ENCODE measurements around the gene SLC6A2. TPM values are rescaled to one million over a fixed set of nuclear protein-coding genes. Genes with fewer than 3 reads are reported as not detected.

Gene SLC6A2
- total RNA-seq, 1 donor from 2014 or later = not detected

DNA sequence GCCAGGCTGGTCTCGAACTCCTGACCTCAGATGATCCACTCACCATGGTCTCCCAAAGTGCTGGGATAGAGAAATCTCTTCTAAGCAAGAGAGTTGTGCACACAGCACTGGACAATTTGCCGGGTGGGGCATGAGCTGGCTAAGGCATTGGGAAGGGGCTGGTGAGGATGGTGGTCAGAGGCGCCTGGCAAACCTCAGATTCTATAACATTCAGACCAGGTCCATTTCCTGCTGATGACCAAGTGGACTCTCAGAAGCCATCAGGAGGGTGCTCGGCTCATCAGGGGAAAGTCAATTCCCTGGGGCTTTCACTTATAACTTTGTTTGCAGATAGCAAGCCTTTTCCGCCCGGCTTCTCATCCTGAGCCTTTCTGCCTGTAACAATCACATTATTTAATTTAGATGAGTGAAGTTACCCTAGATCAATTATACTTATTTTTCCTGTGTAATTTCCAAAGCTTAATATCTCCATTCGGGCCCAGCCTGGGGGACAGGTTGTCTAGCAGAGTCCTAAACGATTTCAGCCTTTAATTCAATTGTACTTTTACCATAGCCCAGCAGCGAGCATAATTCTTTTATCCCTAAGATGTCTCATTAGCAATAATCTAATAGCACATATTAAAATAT lies 15.0 kb upstream of the SLC6A2 start:
- Mint-ChIP-seq H3K4me3 (ENCODE audit: unreplicated experiment) (no peak overlapping the region), H3K27me3 (ENCODE audit: unreplicated experiment) (no peaks in the 10 kb centered on the region), H3K9me3 (ENCODE audit: unreplicated experiment) (no peaks in the 10 kb centered on the region), H3K27ac (ENCODE audit: unreplicated experiment) (no peak overlapping the region), H3K4me1 (ENCODE audit: low read depth, unreplicated experiment) (no peaks in the 10 kb centered on the region), H3K36me3 (ENCODE audit: unreplicated experiment) (no peaks in the 10 kb centered on the region)
- no peak for DNase-seq
- TF ChIP-seq, protein P1, sequence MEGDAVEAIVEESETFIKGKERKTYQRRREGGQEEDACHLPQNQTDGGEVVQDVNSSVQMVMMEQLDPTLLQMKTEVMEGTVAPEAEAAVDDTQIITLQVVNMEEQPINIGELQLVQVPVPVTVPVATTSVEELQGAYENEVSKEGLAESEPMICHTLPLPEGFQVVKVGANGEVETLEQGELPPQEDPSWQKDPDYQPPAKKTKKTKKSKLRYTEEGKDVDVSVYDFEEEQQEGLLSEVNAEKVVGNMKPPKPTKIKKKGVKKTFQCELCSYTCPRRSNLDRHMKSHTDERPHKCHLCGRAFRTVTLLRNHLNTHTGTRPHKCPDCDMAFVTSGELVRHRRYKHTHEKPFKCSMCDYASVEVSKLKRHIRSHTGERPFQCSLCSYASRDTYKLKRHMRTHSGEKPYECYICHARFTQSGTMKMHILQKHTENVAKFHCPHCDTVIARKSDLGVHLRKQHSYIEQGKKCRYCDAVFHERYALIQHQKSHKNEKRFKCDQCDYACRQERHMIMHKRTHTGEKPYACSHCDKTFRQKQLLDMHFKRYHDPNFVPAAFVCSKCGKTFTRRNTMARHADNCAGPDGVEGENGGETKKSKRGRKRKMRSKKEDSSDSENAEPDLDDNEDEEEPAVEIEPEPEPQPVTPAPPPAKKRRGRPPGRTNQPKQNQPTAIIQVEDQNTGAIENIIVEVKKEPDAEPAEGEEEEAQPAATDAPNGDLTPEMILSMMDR (IDR thresholded peaks at IDR 0.05; ENCODE audit: partially characterized antibody, unreplicated experiment) = no peak

DNA sequence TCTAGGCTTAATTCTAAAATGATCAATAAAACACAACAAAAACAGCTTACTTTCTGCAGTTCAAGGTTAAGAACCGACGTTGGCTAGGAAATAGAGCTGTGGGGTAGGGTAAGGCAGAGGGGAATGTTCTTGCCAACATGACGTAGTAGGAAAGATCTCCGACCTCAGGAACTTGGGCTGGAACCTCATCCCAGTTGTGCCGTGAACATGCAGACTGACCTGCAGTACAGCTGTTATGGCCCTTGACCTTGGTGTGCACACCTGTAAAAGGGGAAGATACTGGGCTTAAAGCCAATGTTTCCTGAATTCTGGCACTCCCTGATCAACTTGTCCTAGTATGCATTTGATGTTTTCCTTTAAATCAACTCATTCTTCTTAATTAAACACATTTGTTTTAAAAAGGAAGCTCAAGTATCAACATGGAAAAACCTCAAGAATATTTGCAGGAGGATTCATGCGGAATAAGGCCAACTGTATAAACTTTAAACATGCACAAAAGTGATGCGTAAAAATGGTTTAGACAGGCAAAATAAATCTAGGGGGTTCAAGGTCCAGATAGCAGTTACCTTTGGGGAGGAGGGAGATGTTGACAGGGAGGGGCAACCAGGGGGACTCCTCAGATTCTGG lies 14.2 kb upstream of the SLC6A2 start:
- no peak for DNase-seq
- Mint-ChIP-seq H3K27me3 (ENCODE audit: unreplicated experiment) (no peaks in the 10 kb centered on the region), H3K9me3 (ENCODE audit: unreplicated experiment) (no peaks in the 10 kb centered on the region), H3K4me1 (ENCODE audit: low read depth, unreplicated experiment) (no peaks in the 10 kb centered on the region), H3K27ac (ENCODE audit: unreplicated experiment) (no peak overlapping the region), H3K36me3 (ENCODE audit: unreplicated experiment) (no peaks in the 10 kb centered on the region), H3K4me3 (ENCODE audit: unreplicated experiment) (no peak overlapping the region)
- TF ChIP-seq, protein P1 (IDR thresholded peaks at IDR 0.05; ENCODE audit: partially characterized antibody, unreplicated experiment) = no peak

DNA sequence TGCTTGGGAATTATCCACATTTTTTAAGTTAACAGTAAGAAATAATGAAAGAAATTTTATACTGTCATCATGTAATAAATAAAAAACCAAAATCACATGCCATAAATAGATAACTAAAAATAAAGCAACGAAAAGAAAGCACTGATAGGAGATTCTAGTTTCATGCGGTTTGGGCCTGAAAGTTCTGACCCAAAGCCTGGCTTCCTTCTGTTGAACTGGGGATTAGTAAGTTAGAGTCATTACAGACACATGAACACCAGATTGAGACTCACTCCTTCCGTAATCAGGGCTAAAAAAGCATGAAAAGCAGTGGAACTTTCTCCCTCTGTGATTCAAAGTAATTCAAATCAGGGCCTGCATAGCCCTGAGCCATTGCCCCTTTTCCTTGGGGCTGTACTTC lies 13.2 kb upstream of the SLC6A2 start:
- Mint-ChIP-seq H3K27ac (ENCODE audit: unreplicated experiment) (no peak overlapping the region), H3K4me3 (ENCODE audit: unreplicated experiment) (no peak overlapping the region), H3K4me1 (ENCODE audit: low read depth, unreplicated experiment) (no peaks in the 10 kb centered on the region), H3K9me3 (ENCODE audit: unreplicated experiment) (peaks cover 1% of the 10 kb centered on the region), H3K27me3 (ENCODE audit: unreplicated experiment) (no peaks in the 10 kb centered on the region), H3K36me3 (ENCODE audit: unreplicated experiment) (no peaks in the 10 kb centered on the region)
- DNase-seq = no peak
- TF ChIP-seq, protein P1 (IDR thresholded peaks at IDR 0.05; ENCODE audit: partially characterized antibody, unreplicated experiment) = no peak

DNA sequence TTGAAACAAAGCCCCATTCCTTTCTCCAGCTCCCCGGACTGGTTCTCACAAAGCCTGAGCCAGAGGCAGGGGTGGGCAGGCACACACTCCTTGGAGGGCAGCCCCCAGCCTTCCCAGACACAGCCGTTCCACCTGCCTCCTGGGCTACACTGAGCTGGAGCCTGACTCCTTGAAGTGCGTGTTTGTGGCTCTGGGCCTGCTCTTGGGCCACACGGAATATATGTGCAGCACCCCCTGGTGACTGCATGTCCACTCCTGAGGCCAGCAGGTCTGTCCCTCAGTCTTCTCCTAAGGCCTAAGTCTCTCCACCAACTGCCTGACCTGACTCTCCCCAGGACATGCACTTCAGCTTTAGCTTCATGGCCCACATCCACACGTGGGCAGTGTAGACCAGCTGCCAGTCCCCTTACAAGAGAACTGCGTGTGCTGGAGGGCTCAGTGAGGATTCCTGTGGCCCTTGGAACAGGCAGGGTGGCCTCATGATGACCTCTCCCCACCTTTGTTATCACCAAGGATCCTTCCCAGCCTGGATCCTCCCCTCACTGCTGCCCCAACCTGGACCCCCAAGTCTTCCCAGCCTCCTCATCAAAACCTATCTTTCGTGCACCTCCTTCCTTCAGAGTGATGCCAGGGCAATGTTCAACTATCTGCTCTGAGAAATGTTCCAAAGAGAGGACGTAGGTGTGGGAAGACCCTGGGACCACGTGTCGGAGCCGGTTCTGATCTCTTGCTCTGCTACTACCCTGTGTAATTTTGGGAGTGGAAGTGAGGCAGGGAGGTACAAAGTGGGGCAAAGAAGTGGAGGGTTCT lies 12.4 kb upstream of the SLC6A2 start:
- TF ChIP-seq, protein P1 (IDR thresholded peaks at IDR 0.05; ENCODE audit: partially characterized antibody, unreplicated experiment) = no peak

More for the DNA sequence above, 12.4 kb upstream of the SLC6A2 start:
- no peak for DNase-seq
- Mint-ChIP-seq H3K27ac (ENCODE audit: unreplicated experiment) (no peak overlapping the region), H3K36me3 (ENCODE audit: unreplicated experiment) (no peaks in the 10 kb centered on the region), H3K9me3 (ENCODE audit: unreplicated experiment) (peaks cover 1% of the 10 kb centered on the region), H3K4me3 (ENCODE audit: unreplicated experiment) (no peak overlapping the region), H3K27me3 (ENCODE audit: unreplicated experiment) (no peaks in the 10 kb centered on the region), H3K4me1 (ENCODE audit: low read depth, unreplicated experiment) (no peaks in the 10 kb centered on the region)
